ENCODE measurements around the gene HSPB8. TPM values are rescaled to one million over a fixed set of nuclear protein-coding genes. Genes with fewer than 3 reads are reported as not detected.
A peak's percentile ranks its signal among the peaks of the same experiment; 100 is the strongest.

HSPB8 gene
- total RNA-seq, 4 donors from 2014 or later: 47.8 to 86.4 (median 72.1) TPM

- intact Hi-C loops (cut with DNase I): no loop called here
- DNase-seq: no peak
- Histone ChIP-seq H3K4me1 (no peaks in the 10 kb centered on the region), H3K4me3 (no peak overlapping the region), H3K27me3 (no peaks in the 10 kb centered on the region), H3K27ac (no peak overlapping the region), H3K9me3 (no peaks in the 10 kb centered on the region), H3K36me3 (no peaks in the 10 kb centered on the region)
- 39 to 56% methylated on average over 3 to 4 of the region's 4 CpGs for WGBS, 2 donors
- no peak for TF ChIP-seq POLR2A (IDR thresholded peaks at IDR 0.05)
- TF ChIP-seq, protein P1, sequence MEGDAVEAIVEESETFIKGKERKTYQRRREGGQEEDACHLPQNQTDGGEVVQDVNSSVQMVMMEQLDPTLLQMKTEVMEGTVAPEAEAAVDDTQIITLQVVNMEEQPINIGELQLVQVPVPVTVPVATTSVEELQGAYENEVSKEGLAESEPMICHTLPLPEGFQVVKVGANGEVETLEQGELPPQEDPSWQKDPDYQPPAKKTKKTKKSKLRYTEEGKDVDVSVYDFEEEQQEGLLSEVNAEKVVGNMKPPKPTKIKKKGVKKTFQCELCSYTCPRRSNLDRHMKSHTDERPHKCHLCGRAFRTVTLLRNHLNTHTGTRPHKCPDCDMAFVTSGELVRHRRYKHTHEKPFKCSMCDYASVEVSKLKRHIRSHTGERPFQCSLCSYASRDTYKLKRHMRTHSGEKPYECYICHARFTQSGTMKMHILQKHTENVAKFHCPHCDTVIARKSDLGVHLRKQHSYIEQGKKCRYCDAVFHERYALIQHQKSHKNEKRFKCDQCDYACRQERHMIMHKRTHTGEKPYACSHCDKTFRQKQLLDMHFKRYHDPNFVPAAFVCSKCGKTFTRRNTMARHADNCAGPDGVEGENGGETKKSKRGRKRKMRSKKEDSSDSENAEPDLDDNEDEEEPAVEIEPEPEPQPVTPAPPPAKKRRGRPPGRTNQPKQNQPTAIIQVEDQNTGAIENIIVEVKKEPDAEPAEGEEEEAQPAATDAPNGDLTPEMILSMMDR (IDR thresholded peaks at IDR 0.05): no peak
Measured at GRCh38 chr12:119225454-119225853, 46.7 kb downstream of the HSPB8 start.

DNA sequence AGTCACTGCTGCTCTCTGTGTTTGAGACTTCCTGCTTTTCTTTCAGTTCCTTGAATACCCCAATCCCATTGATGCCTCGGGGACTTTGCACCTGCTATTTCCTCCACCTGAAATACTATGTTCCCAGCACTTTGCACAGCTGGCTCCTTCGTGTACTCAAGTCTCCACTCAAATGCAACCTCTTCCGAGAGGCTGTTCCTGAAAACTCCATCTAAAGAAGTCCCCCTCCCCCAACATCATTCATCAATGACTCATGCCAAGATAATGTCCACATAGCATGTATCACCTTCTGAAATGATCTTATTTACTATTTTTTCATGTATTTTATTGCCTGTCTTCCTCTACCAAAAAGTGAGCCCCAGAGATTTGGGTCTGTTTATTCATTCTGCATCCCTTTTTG lies 48.6 kb downstream of the HSPB8 start:
- 46 to 57% methylated on average over 3 of the region's 3 CpGs for WGBS, 2 donors
- no peaks in the 10 kb centered on the region for H3K27me3 ChIP-seq
- no peak overlapping the region for H3K27ac ChIP-seq
- no peak for DNase-seq
- no peaks in the 10 kb centered on the region for H3K4me1 ChIP-seq
- no peaks in the 10 kb centered on the region for H3K9me3 ChIP-seq
- no peak for TF ChIP-seq POLR2A (IDR thresholded peaks at IDR 0.05)
- TF ChIP-seq, protein P1 (IDR thresholded peaks at IDR 0.05): no peak
- intact Hi-C loops (cut with DNase I): no loop called here
- H3K4me3 ChIP-seq: no peak overlapping the region
- no peaks in the 10 kb centered on the region for H3K36me3 ChIP-seq

DNA sequence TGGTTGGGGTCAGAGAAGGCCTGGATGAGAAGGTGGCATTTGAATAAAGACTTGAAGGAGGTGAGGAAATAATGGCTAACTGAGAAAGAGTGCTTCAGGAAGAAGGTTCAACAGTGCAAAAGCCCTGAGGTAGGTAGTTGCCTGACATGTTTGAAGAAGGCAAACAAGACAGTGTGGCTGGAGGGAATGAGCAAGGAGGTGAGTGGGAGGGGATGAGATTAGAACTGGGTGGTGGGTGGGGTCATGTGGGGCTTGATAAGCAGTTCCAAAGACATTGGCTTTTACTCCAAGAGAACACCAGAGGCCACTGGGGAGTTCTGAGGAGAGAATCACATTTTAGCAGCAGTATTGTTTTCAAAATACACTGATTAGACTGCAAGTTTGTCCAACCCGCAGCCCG lies 50.5 kb downstream of the HSPB8 start:
- H3K4me3 ChIP-seq: no peak overlapping the region
- no peak overlapping the region for H3K27ac ChIP-seq
- no peak for DNase-seq
- no peak for TF ChIP-seq POLR2A (IDR thresholded peaks at IDR 0.05)
- TF ChIP-seq, protein P1 (IDR thresholded peaks at IDR 0.05): no peak
- H3K4me1 ChIP-seq: no peaks in the 10 kb centered on the region
- 87 to 100% methylated on average over 2 of the region's 2 CpGs for WGBS, 2 donors
- no peaks in the 10 kb centered on the region for H3K27me3 ChIP-seq
- H3K36me3 ChIP-seq: no peaks in the 10 kb centered on the region
- intact Hi-C loops (cut with DNase I): no loop called here
- no peaks in the 10 kb centered on the region for H3K9me3 ChIP-seq

DNA sequence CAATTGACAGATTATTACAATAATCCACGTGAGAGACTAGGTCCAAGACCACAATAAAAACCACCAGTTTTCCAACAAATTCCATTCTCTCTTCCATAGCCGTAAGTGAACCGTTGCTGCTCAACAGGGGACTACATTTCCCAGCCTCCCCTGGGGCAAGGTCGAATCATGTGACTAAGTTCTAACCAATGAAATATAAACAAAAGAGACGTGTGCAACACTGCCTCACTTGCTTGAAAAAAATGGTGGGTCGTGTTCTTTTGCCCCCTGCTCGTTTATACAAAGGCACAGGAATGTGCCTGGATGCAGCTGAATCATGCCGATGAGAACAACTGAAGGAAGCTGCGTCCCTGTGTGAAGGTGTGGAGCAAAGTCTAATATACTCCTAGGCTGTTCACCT lies 51.1 kb downstream of the HSPB8 start:
- 21 to 25% methylated on average over 9 of the region's 9 CpGs for WGBS, 2 donors

GRCh38 chr12:119230807-119231206 lies 52.1 kb downstream of the HSPB8 start:
- intact Hi-C loops (cut with DNase I): no loop called here
- WGBS, 2 donors: 57 to 69% methylated on average over 5 of the region's 5 CpGs
- Histone ChIP-seq H3K36me3 (no peaks in the 10 kb centered on the region), H3K27ac (no peak overlapping the region), H3K9me3 (no peaks in the 10 kb centered on the region), H3K27me3 (no peaks in the 10 kb centered on the region), H3K4me3 (no peak overlapping the region), H3K4me1 (no peaks in the 10 kb centered on the region)
- TF ChIP-seq, protein P1 (IDR thresholded peaks at IDR 0.05): no peak
- TF ChIP-seq POLR2A (IDR thresholded peaks at IDR 0.05): no peak
- no peak for DNase-seq

More for the DNA sequence above, 51.1 kb downstream of the HSPB8 start:
- H3K9me3 ChIP-seq: no peaks in the 10 kb centered on the region
- H3K4me3 ChIP-seq: peak overlapping the region in 1 of 4 donors; percentile 43
- H3K27ac ChIP-seq: no peak overlapping the region
- DNase-seq: no peak
- H3K4me1 ChIP-seq: no peaks in the 10 kb centered on the region
- TF ChIP-seq POLR2A (IDR thresholded peaks at IDR 0.05): no peak
- TF ChIP-seq, protein P1 (IDR thresholded peaks at IDR 0.05): no peak
- intact Hi-C loops (cut with DNase I): no loop called here
- H3K36me3 ChIP-seq: no peaks in the 10 kb centered on the region
- no peaks in the 10 kb centered on the region for H3K27me3 ChIP-seq
